Sigmoid colon (tissue), 4 donors: ENCODE results near the gene DAZAP2.

Source experiments
- EP300 ChIP-seq, 4 donors: sonication (generic); formaldehyde crosslinking; IDR thresholded peaks; one replicate each; pipeline ENCODE4 v1.6.1; 2017; ENCODE audit warnings: antibody characterized with exemption in 4 of 4
- TF ChIP-seq, protein P1 (sequence below), 4 experiments: fragments of 450-650 bp in 3 of 4; fragments of 200-600 bp in 1 of 4; IDR thresholded peaks; one replicate each; pipeline ENCODE4 v1.5.1; 2016 to 2019; ENCODE audit warnings: antibody characterized with exemption in 4 of 4, mild to moderate bottlenecking in 3 of 4, moderate library complexity in 2 of 4

GRCh38 chr12:51208016-51208660, 30.5 kb upstream of the DAZAP2 start:
- TF ChIP-seq, protein P1, sequence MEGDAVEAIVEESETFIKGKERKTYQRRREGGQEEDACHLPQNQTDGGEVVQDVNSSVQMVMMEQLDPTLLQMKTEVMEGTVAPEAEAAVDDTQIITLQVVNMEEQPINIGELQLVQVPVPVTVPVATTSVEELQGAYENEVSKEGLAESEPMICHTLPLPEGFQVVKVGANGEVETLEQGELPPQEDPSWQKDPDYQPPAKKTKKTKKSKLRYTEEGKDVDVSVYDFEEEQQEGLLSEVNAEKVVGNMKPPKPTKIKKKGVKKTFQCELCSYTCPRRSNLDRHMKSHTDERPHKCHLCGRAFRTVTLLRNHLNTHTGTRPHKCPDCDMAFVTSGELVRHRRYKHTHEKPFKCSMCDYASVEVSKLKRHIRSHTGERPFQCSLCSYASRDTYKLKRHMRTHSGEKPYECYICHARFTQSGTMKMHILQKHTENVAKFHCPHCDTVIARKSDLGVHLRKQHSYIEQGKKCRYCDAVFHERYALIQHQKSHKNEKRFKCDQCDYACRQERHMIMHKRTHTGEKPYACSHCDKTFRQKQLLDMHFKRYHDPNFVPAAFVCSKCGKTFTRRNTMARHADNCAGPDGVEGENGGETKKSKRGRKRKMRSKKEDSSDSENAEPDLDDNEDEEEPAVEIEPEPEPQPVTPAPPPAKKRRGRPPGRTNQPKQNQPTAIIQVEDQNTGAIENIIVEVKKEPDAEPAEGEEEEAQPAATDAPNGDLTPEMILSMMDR (IDR thresholded peaks at IDR 0.05), result no peak
- no peak for TF ChIP-seq EP300 (IDR thresholded peaks at IDR 0.05)
